HG02970 (cell line): ENCODE results near the gene ZNF611.
"Not testable (repeated sequence)": the region's sequence is repeated elsewhere in the genome, so short reads cannot be mapped to it uniquely, and the experiment has no call there.

Experiments used
- ATAC-seq: cut with Tn5 transposase; IDR thresholded peaks from one replicate; pipeline ENCODE4 v1.9.1; 2021; ENCODE audit warnings: mild to moderate bottlenecking, moderate library complexity, moderate number of reproducible peaks; ENCODE audit not compliant: unreplicated experiment, low FRiP score

The ZNF611 gene

DNA sequence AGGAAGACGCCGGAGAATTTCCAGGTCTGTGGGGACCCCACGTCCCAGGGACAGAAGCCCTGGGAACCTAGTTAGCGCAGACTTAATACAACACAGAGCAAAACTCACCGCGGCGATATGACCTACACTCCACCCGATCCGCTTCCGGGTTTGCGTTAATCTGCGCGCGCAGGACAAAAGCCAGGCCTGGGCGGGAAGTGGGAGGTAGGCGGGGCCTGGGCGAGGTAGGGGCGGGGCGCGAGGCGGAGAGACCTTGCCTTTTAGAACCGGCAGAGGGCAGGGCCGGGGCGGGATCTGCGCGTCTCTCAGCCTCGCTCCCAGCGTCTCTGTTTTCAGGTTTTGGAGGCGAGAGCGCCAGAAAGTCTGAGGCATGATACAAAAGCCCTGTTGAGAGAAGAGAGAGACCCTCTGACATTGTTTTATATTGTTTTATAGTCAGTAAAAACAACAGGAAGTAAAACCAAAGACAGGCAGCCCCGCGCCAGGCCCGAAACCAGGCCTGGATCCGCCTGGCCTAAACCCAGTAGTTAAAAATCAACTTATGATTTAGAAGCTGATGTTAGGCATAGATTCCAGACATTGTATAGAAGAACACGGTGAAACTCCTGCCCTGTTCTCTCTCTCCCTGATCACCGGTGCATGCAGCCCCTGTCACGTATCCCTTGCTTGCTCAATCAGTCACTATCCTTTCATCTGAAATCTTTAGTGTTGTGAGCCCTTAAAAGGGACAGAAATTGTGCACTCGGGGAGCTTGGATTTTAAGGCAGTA, at the start of gene ZNF611:
TSS of gene ZNF611 (minus strand) at position 152 of the 769 bp plus-strand sequence. CDS start 19,150 bp downstream, outside the sequence.
- ATAC-seq = peak; percentile 88

DNA sequence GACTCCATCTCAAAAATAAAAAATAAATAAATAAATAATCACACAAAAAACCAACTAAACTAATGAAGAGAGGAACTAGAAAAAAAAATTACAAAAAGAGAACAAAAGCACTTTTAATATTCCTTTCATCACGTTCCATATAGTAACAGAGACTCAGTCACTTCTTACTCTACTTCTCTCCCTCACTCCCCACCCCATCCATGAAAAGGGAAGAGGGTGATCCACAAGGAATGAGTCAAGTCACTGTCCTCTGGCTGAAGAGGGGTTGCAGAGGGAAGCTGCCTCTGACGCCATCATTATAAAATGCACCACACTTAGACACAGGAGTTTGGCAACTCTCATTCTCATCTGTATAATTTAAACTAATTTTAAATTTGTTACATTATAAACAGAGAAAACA, 48.0 kb upstream of the ZNF611 start:
- ATAC-seq = not testable (repeated sequence)

DNA sequence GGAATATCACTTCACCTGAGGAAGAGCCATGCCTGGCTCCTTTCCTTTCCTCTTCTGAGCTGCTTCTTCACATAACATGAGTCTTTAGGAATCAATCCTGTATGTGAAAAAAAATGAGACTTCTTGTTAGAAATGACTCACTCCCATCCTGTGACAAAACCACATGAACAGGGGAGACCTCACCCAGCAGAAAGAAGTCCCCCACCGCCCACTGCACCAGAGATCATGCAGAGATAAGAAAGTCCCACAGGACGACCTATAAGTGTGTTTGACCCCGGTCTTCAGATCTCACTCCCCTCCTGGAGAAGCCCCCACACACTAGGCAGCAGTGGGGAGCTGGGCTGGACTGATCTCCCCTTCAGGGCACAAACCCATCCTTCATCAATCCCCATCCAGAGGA, 44.0 kb upstream of the ZNF611 start:
- no peak for ATAC-seq

DNA sequence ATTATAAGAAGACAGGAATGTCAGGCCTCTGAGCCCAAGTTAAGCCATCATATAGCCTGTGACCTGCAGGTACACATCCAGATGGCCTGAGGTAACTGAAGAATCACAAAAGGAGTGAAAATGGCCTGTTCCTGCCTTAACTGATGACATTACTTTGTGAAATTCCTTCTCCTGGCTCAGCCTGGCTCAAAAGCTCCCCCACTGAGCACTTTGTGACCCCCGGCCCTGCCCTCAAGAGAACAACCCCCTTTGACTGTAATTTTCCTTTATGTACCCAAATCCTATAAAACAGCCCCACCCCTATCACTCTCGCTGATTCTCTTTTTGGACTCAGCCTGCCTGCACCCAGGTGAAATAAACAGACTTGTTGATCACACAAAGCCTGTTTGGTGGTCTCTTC, 21.6 kb upstream of the ZNF611 start:
- ATAC-seq = not testable (repeated sequence)

DNA sequence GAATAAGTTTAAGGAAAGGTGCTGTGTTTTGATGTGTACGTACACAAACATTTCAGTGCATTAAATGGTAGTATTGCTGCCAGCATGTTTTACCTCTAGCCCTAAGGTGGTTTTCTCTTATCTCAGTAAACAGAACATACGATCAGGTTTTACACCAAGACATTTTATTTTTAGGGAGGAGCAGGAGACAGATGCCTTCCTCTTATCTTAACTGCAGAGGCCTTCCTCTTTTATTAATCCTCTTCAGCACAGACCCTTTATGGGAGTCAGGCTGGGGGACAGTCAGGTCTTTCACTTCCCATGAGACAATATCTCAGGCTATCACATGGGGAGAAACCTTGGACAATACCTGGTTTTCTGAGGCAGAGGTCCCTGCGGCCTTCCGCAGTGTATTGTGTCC, 14.9 kb upstream of the ZNF611 start:
- no peak for ATAC-seq

DNA sequence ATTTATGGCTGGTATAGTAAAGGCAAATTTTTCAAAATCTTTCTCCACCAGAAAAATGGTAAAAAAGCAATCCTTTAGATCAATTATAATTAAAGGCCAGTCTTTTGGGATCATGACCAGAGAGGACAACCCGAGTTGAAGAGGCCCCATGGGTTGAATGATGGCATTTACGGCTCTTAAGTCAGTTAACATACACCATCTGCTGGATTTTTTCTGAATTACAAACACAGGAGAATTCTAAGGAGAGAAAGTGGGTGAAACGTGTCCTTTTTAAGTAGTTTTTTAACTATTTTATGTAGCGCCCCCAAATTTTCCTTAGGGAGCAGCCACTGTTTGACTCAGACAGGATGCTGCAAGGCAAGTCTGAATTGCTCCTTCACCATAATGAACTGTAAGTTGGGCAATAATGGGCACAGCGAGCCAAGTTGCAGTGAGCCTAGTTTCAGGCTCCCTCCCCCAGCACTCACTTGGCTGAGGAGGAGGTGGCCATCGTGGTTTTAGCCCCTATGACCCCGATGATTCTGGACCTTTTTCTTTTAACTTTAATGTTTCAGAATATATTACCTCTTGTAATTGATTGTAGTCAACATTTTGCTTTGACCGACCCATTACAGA, 13.6 kb upstream of the ZNF611 start:
- no peak for ATAC-seq

DNA sequence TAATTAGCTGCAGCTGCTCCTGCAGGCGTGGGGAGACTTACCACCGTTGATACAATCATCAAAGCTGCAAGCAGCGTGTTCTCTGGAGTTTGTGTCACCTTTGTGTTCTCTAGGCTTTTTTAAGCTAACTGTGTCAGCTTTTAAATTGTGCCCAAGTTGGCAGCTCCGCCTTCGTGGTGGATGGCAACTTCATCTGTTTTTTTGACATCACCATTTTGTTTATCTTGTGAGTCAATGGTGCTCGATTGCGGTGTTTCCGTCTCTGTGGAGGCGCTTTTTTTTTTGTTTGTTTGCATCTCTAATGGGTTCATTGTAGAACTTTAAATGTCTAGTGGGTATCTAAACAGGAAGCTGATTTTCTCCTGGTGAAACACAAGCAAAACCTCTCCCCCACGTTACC, 11.1 kb upstream of the ZNF611 start:
- not testable (repeated sequence) for ATAC-seq

DNA sequence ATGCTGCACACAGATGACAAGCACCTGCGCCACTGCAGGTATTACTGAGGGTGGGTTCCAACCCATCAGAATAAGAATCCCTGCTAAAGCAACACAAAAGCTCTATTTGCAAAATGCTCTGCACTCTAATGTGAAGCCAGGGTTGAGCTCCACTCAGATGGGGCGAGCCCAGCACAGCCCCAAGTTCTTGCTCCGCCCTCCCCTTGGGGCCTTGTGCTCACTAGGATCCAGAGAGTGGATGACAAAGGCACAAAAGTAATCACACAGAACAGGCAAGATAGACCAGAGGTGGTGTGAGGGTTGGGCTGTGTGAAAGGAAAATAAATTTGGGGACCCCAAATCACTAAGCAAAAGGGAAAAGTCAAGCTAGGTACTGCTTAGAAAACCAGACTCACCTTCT, 8.2 kb upstream of the ZNF611 start:
- ATAC-seq = no peak

DNA sequence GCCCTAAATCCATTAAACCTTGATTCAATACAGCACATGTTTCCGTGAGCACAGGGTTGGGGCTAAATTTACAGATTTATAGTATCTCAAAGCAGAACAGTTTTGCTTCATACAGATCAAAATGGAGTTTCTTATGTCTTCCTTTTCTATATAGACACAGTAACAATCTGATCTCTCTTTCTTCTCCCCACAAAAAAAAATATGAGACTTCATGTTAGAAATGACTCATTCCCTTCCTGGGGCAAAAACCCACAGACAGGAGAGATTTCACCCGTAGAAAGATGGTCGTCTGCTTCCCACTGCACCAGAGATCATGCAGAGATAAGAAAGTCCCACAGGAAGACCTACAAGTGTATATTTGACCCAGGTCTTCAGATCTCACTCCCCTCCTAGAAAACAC, 7.7 kb upstream of the ZNF611 start:
- no peak for ATAC-seq

DNA sequence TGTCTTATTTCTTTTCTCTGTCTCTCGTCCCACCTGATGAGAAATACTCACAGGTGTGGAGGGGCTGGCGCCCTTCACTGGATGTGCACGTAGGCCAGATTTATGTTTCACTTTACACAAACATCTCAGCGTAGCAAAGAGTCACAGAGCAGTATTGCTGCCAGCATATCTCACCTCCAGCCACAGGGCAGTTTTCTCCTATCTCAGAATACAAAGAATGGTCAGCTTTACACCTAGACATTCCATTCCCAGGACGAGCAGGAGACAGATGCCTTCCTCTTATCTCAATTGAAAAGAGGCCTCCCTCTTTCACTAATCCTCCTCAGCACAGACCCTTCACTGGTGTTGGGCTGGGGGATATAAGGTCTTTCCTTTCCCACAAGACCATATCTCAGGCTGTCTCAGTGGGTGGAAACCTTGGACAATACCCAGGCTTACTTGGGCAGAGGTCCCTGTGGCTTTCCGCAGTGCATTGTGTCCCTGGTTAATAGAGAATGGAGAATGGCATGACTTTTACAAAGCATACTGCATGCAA, 7.2 kb upstream of the ZNF611 start:
- ATAC-seq = no peak

DNA sequence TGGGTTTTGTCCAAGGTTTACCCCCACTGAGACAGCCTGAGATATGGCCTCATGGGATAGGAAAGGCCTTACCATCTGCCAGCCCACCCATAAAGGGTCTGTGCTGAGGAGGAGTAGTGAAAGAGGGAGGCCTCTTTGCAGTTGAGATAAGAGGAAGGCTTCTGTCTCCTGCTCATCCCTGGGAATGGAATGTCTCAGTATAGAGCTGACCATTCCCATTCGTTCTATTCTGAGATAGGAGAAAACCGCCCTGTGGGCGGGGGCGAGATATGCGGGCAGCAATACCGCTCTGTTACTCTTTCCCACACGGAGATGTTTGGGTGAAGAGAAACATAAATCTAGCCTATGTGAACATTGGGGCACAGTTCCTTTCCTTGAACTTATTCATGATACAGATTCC, 6.5 kb upstream of the ZNF611 start:
- not testable (repeated sequence) for ATAC-seq

DNA sequence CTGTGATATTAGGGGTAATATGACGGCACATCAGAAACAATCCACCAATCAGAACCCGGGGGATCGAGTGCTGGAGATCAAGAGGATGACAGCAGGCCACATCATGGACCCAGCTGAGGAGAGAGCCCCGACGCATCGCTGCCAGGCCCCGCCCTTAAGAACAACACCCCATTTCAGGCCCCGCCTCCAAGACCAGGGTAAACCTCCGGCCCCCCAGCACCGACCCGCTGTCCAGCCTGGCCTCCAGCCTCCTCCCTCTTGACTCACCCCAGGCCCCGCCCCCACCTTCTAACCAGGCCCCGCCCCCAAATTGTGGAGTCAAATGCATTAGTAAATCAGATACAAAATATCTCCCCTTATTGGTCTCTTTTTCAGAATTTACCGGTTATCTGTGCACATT, 4.7 kb upstream of the ZNF611 start:
- no peak for ATAC-seq

DNA sequence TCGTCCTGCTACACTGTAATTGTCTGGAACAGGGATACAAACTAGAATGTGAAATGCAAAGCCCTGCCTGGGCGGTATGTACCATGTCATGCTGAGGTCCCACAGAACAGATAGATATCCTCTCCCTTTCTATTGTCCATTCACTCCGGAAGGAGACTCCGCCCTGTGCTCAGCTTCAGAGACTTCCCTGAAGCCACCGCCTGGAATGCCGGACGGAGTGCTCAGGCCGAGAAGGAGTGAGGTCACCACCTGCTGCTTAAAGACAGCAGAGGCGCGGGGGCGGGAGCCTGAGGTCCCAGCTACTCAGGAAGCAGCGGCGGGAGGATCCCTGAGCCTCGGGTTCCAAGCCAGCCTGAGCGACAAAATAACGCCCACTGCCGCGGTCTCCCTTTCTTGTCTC, 890 bp upstream of the ZNF611 start:
- ATAC-seq = no peak

DNA sequence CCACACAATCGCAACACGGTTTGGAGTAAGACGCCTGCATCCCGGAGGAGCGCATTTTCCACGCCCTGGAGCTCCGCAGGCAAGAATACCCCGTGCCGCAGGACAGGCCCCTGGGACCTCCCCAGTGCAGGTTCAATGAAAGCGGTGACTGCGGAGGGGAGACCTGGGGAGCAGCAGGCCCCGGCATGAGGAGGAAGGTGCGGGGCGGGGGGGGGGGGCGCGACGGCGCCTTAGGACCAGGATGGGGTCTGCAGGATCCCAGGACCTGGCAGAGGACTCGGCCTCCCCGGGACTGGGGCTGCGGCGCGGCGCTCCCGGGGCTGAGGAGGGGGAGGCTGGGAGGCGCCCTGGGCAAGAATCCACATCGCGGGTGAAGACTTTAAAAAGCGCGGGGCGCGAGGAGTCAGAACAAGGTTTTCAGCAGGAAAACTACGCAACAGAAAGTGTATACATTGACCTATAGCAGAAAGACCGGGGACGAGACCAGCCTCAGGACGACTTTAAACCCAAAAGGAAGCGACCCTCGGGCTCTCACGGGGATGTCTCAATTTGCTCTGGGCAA, 432 bp downstream of the ZNF611 start:
- ATAC-seq = no peak

DNA sequence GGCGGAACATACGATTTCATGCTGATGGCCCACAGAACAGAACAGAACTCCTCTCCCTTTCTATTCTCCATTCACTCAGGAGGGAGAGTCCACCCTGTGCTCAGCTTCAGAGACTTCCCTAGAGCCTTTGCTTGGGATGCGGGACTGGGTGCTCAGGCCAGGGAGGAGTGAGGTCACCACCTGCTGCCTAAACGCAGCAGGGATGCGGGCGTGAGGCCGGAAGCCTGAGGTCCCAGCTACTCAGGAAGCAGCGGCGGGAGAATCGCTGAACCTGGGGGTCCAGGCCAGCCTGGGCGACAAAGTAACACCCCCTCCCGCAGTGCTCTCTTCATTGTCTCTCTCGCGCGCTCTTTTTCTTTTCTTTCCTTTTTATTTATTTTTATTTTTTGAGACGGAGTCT, 8.8 kb downstream of the ZNF611 start:
- ATAC-seq = not testable (repeated sequence)

DNA sequence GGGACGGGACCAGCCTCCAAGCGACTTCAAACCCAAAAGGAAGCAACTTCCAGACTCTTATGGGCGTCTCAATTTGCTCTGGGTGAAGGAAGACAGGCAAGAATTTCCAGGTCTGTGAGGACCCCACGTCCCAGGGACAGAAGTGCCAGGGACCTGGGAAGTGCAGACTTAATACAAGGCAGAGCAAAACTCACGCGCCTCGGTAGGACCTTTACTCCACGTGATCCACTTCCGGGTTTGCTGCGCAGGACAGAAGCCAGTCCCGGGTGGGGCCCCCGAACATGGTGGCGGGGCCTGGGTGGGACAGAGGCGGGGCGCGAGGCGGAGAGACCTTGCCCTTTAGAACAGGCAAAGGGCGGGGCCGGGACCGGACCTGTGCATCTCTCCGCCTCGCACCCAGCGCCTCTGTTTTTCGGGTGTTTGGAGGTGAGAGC, 9.3 kb downstream of the ZNF611 start:
- ATAC-seq = no peak

DNA sequence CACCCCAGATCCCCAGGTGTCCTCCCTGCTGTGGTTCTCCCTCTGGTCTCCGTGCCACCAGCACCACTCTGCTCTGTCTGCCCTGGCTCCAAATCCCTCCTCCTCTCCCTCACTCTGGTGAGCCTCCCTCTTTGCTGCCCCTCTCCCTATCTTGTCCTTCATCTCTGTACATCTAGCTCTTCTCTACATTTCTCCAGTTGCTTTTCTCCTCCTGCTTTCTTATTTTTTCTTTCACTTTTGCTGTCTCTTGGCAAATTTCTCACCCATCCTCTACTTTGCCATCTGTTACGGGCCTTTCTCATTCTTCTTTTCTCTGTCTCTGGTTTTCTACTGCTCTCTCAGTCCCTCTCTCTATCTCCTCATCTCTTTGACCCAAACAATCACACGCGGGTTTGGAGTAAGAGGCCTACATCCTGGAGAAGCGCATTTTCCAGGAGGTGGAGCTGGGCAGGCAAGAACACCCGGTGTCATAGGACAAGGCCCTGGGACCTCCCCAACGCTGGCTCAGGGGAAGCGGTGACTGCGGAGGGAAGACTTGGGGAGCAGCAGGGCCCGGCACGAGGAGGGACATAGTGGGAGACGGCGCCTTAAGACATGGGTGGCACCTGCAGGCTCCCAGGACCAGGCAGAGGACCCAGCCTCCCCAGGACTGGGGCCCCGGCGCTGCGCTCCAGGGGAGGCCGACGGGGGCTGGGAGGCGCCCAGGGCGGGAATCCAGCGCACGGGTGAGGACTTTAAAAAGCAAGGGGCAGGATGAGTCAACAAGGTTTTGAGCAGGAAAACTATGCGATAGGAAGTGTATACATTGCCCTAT, 9.9 kb downstream of the ZNF611 start:
- no peak for ATAC-seq

DNA sequence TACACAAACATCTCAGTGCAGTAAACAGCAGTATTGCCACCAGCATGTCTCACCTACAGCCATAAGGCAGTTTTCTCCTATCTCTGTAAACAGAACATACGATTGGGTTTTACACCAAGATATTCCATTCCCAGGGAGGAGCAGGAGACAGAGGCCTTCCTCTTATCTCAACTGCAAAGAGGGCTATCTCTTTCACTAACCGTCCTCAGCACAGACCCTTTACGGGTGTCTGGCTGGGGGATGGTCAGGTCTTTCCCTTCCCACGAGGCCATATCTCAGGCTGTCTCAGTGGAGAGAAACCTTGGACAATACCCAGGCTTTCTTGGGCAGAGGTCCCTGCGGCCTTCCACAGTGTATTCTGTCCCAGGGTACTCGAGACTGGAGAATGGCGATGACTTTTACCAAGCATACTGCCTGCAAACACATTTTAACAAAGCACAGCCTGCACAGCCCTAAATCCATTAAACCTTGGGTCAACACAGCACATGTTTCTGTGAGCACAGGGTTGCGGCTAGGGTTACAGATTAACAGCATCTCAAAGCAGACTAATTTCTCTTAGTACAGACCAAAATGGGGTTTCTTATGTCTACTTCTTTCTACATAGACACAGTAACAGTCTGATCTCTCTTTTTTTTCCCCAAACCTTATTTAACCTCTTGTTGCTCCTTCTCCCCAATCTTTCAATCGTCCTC, 10.8 kb downstream of the ZNF611 start:
- ATAC-seq = not testable (repeated sequence)

DNA sequence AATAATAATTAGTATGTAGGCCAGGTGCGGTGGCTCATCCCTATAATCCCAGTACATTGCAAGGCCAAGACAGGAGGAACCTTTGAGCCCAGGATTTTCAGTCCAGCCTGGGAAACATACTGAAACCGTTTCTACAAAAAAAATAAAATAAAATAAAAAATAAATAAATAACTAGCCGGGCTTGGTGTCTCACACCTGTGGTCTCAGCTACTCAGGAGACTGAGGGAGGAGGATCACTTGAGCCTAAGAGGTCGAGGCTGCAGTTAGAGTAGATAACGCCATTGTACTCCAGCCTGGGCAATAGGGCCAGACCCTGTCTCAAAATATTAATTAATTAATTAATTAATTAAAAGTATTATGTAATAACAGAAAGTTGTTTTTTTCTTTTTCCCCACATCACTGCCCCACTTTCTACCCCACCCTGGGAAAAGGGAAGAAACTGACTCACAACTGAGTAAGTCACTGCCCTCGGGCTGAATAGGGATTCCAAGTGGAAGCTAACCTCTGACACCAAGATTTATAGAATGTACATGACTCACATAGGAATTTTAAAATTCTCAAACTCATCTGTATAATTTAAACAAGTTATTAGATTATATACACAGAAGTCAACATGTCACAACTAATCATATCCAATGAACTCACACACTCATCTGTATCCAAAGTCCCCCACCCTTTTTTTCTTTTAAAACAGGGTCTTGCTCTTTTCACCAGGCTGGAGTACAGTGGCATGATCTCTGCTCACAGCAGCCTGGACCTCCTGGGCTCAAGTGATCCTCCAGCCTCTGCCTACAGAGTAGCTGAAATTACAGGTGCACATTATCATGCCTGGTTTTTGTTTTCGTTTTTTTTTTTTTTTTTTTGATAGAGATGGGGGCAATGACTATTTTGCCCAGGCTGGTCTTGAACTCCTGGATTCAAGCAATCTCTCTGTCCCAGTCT, 12.5 kb downstream of the ZNF611 start:
- ATAC-seq = no peak
